Astrocyte (in vitro differentiated cells and primary cell): ENCODE data around the gene SUPT4H1.

Experiments used
- EZH2 ChIP-seq: IDR thresholded peaks from 2 replicates; pipeline ENCODE4 v1.6.1; 2012; ENCODE audit warnings: mild to moderate bottlenecking, low read length, inconsistent platforms; ENCODE audit not compliant: insufficient read depth
- TF ChIP-seq, protein P1 (sequence below): IDR thresholded peaks from 2 replicates; pipeline ENCODE4 v1.5.1; 2011; ENCODE audit warnings: low read depth, mild to moderate bottlenecking, inconsistent platforms, low read length, moderate library complexity; ENCODE audit not compliant: insufficient read depth

DNA sequence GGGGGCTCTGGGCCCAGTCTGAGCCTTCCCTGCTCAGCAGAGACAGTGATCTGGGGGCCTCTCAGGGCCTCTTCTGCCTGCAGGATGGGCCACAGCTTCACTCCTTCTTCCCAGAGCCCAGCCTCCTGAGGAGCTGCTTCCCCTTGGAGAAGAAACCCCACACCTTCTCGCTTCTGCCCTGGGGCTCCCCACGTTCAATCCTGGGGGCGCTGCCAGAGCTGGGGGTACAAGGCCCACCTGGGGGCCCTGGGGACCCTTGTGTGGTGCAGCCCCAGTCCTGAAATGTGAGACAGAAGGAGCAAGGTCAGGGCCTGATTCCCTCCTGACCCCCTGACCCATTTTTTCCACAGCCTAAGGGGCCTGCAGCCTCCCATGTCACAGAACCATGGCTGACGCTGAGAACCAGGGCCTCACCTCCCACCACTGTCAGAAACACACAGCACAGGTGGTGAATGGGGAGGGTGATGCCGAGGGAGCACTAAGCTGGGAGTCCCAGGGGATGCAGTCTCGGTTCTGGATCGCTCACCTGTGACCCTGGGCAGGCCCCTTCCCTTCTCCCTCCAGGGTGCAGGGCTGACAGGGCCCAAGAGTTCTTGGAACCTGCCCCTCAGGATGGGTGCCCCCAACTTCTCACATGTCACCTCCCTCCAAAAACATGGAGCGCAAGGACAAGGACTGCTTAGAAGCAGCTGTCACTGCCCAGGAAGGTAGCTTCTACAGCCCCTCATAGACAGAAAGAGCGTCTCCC is 49.7 kb downstream of the SUPT4H1 start:
- TF ChIP-seq, protein P1, sequence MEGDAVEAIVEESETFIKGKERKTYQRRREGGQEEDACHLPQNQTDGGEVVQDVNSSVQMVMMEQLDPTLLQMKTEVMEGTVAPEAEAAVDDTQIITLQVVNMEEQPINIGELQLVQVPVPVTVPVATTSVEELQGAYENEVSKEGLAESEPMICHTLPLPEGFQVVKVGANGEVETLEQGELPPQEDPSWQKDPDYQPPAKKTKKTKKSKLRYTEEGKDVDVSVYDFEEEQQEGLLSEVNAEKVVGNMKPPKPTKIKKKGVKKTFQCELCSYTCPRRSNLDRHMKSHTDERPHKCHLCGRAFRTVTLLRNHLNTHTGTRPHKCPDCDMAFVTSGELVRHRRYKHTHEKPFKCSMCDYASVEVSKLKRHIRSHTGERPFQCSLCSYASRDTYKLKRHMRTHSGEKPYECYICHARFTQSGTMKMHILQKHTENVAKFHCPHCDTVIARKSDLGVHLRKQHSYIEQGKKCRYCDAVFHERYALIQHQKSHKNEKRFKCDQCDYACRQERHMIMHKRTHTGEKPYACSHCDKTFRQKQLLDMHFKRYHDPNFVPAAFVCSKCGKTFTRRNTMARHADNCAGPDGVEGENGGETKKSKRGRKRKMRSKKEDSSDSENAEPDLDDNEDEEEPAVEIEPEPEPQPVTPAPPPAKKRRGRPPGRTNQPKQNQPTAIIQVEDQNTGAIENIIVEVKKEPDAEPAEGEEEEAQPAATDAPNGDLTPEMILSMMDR = no peak
- TF ChIP-seq EZH2 = no peak
